GM18867 (cell line): ENCODE measurements around the gene BANF2.

Source experiments
- ATAC-seq: cut with Tn5 transposase; IDR thresholded peaks from one replicate; pipeline ENCODE4 v1.9.1; 2021; ENCODE audit warnings: mild to moderate bottlenecking, moderate library complexity; ENCODE audit not compliant: unreplicated experiment

BANF2 gene

DNA sequence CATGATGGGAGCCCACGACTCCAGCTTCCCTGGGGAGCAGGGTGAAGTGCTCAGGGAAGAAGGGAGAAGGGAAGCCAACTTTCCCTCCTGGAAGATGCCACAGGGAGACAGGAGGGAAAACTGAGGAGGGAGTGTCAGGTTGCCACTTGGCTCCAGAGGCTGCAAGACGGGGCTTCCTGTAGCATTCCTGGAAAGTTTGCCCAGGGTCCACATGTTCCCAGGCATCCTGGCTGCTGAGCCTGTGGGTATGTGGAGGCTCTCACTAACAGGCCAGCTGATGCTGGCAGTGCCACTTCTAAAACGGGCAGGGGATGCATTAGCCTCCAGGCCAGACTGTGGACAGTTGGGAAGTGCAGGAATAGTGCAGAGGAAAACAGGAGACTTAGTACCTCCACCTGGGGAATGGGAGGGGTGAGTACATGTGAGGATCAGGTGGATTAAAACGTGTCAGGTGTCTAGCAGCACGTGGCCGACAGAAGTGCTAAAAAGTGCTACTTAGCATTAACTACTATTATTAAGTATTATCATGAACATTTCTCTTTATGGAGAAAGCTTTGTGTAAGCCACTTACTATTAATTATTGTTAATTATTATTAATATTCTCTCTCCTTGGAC is 33.2 kb downstream of the BANF2 start:
- ATAC-seq, result no peak

DNA sequence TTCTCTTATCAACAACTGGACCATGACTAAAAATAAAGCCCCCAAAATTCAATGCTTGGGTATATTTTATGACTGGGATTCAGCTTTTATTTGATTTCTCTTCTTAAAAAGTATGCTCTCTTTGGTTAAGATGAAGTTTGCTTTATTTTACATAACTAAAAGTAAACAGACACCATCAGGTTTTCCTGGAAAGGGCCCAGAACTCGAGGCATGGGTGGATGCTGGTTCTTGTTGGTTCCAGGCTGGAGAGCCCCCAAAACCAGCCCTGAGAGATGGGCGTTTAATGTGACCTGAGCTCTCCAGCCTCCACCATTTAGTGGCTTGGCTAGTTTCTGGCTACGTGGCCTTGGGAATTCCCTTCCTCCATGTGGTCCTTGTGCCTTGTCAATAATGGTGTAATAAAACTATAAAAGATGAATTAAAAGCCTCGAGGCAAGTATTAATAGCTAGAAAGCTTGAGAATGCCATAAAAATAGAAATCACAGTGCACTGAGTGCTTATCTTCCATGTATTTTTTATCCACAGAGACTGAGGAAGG is 34.1 kb downstream of the BANF2 start:
- no peak for ATAC-seq

DNA sequence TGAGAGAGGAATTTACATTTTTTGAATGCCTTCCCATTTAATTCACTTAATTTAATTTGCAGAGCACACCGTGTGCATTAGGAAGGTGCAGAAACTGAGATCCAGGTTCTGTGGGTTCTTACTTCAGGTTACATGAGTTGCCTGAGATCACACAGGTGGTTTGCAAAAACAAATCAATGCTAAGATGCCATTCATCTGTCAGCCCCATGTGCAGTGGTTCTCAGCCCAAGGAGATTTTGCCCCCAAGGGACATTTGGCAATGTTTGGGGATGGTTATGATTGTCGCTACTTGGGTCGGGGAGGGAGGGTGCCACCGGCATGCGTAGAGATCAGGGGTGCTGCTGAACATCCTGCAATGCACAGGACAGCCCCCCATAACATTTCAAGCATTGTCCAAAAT is 34.6 kb downstream of the BANF2 start:
- ATAC-seq, result no peak

DNA sequence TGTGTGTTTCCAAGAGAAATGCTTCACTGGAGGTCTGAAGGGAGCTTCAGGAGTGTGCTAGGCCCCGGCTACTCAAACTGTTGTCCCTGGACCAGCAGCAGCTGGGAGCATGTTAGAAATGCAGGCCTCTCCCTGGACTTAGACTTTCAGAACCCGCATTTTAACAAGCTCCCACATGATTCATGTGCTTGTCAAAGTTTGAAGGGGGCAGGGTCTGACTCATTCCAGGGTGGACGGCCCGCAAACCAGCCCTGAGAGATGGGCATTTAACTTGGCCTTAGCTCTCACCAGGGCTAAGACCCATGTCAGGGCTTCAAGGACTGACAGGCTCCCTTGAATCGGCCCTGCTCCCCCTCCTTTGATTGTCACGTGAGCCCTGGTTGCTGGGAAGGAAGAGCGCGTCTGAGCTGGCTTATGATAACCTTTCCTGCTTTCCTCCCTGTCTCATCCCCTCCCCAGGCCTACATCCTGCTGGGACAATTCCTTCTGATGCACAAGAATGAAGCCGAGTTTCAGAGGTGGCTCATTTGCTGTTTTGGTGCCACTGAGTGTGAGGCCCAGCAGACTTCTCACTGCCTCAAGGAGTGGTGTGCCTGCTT is 35.5 kb downstream of the BANF2 start:
- no peak for ATAC-seq

GRCh38 chr20:17735959-17736621 is 36.3 kb downstream of the BANF2 start:
- ATAC-seq, result no peak

DNA sequence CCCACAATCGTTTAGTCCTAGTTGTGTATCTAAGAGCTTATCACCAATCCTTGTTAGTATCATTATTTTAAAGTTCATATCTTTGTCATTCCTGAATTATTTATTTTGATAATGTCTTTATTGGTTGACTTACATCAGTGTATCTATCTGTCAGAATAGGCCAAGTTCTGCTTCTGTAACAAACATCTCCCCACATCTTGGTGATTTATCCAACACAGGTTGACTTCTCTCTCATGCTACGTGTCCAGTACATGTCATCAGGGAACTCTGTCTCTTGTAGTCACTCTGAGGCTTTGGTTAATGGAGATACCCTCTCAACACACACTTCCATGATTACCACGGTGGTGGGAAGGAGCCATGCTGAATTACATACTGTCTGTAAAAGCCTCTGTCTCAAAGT is 38.4 kb downstream of the BANF2 start:
- ATAC-seq, result no peak

DNA sequence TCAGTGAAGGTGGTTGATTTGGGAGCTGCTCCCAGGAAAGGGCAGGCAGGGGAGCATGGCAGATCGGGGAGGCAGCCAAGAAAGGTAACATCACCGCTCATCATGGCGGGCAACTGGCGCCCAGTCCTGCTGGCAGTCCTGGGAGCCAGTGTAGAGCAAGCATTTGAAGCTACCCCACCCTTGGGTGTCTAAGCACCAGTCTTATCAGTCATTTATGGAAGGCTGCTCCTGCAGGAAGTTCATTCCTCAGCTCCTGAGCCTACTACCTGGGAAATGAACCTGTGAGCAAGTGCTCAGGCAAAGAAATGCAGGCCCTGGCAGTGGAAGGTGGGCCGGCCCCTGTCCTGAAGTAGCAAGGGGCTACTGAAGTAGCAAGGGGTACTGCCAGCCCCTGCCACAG is 41.5 kb downstream of the BANF2 start:
- ATAC-seq, result no peak

- no peak for ATAC-seq
Measured at GRCh38 chr20:17742731-17743130, 43.0 kb downstream of the BANF2 start.

GRCh38 chr20:17743677-17744076 is 43.9 kb downstream of the BANF2 start:
- ATAC-seq, result no peak

- ATAC-seq, result no peak
Measured at GRCh38 chr20:17747431-17747846, 47.7 kb downstream of the BANF2 start.

- ATAC-seq, result no peak
Measured at GRCh38 chr20:17748279-17748678, 48.5 kb downstream of the BANF2 start.

DNA sequence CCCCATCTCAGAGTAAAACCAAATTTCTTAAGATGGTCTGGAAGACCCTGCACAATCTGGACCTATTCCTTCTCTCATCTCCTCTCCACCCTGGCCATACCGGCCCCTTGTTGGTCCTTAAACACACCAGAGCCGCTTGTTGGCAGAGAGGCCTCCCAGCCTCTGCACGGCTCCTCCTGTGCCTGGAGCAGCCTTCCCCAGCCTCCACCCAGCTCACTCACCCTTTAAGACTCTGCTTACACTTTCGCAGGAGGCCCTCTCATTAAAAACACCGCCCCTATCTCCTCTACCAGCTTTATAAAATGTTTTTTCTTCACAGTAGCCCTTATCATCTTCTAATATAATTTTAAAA is 49.8 kb downstream of the BANF2 start:
- ATAC-seq, result no peak

- ATAC-seq, result no peak
Measured at GRCh38 chr20:17749978-17750721, 50.4 kb downstream of the BANF2 start.

DNA sequence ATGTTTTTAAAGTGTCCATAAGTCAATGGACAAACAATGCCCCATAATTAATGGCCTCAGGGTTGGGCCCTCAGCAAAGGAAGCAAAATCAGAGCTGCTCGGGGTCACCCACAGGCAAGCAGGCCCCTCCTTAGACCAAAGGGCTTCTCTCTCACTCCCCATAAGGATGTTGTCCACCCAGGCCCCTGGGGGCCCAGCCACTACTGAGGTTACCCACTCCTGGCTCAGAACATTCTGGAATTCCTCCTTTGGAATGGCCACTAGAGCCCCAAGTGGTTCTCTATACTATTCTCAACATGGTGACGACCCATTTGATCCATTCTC is 50.9 kb downstream of the BANF2 start:
- no peak for ATAC-seq

DNA sequence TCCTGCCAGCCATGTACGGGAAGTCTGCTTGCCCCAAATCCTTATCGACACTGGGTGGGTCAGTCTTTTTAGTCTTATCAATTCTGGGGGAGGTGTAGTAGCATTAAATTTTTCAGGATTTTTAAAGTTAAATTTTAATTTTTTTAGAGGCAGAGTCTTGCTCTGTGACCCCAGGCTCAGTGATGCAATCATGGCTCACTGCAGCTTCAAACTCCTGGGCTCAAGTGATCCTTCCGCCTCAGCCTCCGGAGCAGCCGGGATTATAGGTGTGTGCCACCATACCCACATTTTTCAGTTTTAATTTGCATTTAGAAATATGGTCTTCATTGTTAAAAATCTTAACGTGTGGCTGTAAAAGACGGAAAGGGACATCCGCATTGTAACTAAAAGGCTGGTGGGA is 51.9 kb downstream of the BANF2 start:
- ATAC-seq, result no peak

DNA sequence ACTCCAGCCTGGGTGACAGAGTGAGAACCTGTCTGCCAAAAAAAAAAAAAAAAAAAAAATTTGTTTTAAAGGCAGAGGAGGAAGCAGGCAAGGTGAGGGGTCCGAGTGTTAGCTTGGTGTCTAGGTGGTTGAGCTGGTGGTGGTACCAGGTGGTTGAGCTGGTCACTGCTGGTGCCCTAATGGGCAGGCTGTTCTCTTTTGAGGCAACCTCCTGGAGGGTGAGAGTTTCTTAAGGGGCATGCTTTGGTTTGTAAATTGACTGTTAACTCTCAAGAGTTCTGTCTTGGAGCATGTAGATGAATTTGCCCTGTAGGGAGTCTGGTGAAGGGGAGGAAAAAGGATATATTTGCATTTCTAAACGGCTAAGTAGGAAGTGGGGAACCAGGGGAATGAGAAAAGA is 52.7 kb downstream of the BANF2 start:
- no peak for ATAC-seq

- no peak for ATAC-seq
Measured at GRCh38 chr20:17753516-17753915, 53.8 kb downstream of the BANF2 start.

GRCh38 chr20:17756529-17756928 is 56.8 kb downstream of the BANF2 start:
- ATAC-seq, result no peak

DNA sequence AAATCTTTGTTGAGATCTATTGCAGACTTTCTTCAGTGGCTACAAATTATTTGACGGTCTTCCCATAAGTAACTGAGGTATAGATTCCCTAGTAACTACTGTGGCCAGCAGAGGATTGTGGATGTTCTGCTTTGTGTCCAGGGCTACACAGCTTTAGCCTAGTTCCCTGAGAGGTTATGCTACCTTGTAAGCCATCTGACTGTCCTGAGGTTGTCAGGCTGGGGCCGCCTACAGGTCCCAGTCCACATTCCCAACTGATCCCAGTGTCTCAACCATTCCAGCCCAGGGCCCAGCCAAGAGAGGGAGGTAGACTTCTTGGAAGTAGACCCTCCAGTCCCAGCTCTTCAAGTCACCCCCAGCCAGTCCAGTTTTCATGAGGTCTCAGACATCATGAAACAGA is 57.7 kb downstream of the BANF2 start:
- no peak for ATAC-seq

DNA sequence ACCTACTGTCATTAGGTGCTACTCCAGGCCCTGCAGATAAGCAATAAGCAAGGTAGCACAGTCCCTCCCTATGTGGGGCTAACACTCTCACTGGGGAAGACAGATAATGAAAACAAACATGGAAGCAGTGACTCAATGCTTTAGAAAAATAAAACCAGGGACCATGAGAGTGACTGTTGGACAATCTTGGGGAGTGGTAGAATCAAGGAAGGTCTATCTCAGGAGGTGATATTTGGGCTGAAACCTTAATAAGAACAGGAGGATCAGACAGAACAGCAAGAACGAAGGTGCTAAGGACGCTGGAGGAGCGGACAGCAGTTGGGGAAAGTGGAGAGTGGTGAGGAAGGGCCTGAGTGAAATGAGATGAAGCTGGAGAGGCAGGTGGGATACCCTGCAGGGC is 58.2 kb downstream of the BANF2 start:
- ATAC-seq, result no peak

DNA sequence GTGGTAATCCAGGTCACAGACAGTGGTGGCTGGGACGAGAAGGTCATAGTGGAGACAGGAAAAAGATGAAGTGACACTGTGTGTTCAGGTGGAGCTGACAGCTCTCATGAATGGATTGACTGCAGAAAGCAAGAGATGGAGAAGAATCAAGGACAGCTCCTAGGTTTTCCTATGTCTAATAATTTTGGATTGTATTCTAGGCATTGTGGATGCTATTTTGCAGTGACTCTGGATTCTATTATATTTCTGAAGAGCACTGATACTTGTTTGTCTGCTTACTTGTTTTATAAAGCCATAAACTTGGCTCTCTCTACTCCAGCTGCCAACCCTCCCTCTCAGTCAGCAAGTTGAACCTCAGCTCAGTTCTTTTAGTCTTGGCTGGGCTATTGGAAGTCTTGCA is 58.7 kb downstream of the BANF2 start:
- ATAC-seq, result no peak

DNA sequence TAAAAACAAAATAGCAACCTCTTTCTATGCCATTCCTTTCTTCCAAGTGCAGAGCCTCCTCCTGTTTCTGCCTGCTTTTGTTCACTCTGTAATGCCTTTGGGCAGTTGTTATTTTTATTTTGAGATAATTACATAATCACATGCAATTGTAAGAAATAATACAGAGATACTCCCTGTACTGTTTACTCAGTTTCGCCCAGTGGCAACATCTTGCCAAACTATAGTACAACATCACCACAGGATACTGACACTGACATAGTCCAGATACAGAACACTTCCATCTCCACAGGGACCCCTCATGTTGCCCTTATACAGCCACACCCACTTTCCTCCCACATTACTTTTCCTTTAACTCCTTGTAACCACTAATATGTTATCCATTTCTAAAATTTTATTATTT is 59.7 kb downstream of the BANF2 start:
- ATAC-seq, result no peak
